ENCODE measurements around the gene NADSYN1. TPM values are rescaled to one million over a fixed set of nuclear protein-coding genes. Genes with fewer than 3 reads are reported as not detected.

Gene NADSYN1
- total RNA-seq, 1 donor from 2014 or later = 45.1 TPM

DNA sequence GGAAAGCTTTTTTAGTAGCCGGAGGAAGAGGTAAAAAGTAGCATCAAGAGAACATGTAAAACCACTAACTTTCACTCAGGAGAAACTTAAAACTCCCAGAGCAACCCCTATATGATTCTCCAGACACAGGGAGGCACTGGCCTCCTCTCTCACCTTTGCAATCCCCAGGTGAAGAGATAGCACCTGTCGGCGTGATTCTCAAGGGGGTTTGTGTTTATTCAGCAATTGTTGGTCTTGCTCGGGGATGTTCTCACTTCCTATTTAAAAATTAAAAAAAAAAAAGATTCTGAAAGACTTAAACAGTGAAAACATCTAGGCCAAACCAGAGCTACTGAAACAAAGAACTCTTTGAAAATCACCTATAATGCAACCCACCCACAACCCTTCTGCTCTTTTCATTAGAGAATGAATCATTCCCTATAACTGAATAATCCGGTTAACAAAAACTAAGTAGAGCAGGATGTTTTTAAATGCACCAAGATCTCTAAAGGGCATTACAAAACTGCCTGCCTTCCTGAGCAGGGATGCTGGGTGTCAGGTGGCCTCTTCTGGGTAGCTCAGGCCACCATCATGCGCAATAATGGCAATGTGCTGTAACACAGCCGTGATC, 29.7 kb upstream of the NADSYN1 start:
- Mint-ChIP-seq H3K9me3 (peaks cover 2% of the 10 kb centered on the region), H3K4me3 (no peak overlapping the region), H3K36me3 (ENCODE audit: low read depth) (no peaks in the 10 kb centered on the region), H3K27ac (ENCODE audit: unreplicated experiment) (no peak overlapping the region), H3K4me1 (no peaks in the 10 kb centered on the region), H3K27me3 (ENCODE audit: low read depth) (no peaks in the 10 kb centered on the region)
- TF ChIP-seq, protein P1, sequence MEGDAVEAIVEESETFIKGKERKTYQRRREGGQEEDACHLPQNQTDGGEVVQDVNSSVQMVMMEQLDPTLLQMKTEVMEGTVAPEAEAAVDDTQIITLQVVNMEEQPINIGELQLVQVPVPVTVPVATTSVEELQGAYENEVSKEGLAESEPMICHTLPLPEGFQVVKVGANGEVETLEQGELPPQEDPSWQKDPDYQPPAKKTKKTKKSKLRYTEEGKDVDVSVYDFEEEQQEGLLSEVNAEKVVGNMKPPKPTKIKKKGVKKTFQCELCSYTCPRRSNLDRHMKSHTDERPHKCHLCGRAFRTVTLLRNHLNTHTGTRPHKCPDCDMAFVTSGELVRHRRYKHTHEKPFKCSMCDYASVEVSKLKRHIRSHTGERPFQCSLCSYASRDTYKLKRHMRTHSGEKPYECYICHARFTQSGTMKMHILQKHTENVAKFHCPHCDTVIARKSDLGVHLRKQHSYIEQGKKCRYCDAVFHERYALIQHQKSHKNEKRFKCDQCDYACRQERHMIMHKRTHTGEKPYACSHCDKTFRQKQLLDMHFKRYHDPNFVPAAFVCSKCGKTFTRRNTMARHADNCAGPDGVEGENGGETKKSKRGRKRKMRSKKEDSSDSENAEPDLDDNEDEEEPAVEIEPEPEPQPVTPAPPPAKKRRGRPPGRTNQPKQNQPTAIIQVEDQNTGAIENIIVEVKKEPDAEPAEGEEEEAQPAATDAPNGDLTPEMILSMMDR (conservative IDR thresholded peaks at IDR 0.05) = no peak
- no peak for DNase-seq (ENCODE audit: low read depth, low spot score)

DNA sequence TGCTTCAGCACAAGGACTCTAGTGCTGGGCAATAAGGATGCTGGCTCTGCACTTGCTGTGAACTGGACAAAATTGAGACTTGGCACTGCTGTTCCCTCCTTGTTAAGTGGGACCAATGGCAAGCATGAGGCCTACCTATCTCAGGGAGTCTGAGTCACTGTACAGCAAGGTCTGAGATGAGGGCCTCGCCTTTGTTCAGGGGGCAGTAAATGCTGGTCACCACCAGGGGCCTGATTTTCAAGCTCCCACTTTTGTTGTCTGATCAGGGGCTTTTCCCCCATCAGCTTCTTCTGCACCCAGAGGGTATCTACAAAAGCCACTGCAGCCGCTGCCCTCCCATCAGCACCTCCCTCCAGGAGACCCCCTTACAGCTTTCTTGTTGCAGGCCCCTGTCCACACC, 27.6 kb upstream of the NADSYN1 start:
- Mint-ChIP-seq H3K36me3 (ENCODE audit: low read depth) (no peaks in the 10 kb centered on the region), H3K9me3 (peaks cover 2% of the 10 kb centered on the region), H3K4me3 (no peak overlapping the region), H3K27ac (ENCODE audit: unreplicated experiment) (no peak overlapping the region), H3K4me1 (no peaks in the 10 kb centered on the region), H3K27me3 (ENCODE audit: low read depth) (no peaks in the 10 kb centered on the region)
- TF ChIP-seq, protein P1 (conservative IDR thresholded peaks at IDR 0.05) = peak; percentile 18
- DNase-seq (ENCODE audit: low read depth, low spot score) = no peak

DNA sequence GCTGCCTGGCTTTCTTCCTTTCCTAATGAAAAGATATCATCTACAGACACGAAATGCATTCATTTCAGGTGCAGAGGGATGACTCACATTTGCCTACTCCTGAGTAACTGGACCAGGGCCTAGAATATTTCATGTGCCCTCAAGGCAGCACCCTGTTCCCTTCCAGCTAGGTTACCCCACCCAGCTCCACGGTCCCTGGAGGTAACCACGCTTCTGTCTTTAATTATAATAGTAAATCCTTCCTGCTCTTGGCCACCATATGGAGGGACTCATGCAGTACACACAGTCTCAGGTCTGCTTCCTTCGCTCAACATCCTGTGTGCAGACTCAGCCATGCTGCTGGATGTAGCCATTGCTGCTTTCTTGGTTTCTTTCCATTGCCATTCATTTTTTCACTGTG, 27.1 kb upstream of the NADSYN1 start:
- DNase-seq (ENCODE audit: low read depth, low spot score) = no peak
- H3K4me3 Mint-ChIP-seq = no peak overlapping the region
- H3K4me1 Mint-ChIP-seq = no peaks in the 10 kb centered on the region
- peaks cover 2% of the 10 kb centered on the region for H3K9me3 Mint-ChIP-seq
- TF ChIP-seq, protein P1 (conservative IDR thresholded peaks at IDR 0.05) = no peak
- H3K27me3 Mint-ChIP-seq (ENCODE audit: low read depth) = no peaks in the 10 kb centered on the region
- no peaks in the 10 kb centered on the region for H3K36me3 Mint-ChIP-seq (ENCODE audit: low read depth)
- no peak overlapping the region for H3K27ac Mint-ChIP-seq (ENCODE audit: unreplicated experiment)

DNA sequence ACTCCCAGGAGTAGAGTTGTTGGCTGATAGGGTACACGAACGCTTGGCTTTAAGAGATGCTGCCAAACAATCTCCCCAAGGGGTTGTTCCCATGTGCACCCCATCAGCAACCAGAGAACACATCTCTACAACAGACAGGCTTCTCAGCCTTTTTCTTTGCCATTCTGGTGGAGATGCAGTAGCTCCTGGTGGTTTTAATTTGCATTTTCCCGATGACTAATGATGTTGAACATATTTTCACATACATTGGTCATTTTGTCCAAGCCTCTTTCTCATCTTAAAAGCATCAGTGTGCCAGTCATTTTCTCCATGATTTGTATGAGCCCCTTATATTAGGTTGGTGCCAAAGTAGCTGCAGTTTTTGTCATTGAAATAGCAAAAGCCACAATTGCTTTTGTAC, 26.6 kb upstream of the NADSYN1 start:
- TF ChIP-seq, protein P1 (conservative IDR thresholded peaks at IDR 0.05) = no peak
- Mint-ChIP-seq H3K9me3 (peaks cover 2% of the 10 kb centered on the region), H3K4me1 (no peaks in the 10 kb centered on the region), H3K27ac (ENCODE audit: unreplicated experiment) (no peak overlapping the region), H3K4me3 (no peak overlapping the region), H3K27me3 (ENCODE audit: low read depth) (no peaks in the 10 kb centered on the region), H3K36me3 (ENCODE audit: low read depth) (no peaks in the 10 kb centered on the region)
- no peak for DNase-seq (ENCODE audit: low read depth, low spot score)

DNA sequence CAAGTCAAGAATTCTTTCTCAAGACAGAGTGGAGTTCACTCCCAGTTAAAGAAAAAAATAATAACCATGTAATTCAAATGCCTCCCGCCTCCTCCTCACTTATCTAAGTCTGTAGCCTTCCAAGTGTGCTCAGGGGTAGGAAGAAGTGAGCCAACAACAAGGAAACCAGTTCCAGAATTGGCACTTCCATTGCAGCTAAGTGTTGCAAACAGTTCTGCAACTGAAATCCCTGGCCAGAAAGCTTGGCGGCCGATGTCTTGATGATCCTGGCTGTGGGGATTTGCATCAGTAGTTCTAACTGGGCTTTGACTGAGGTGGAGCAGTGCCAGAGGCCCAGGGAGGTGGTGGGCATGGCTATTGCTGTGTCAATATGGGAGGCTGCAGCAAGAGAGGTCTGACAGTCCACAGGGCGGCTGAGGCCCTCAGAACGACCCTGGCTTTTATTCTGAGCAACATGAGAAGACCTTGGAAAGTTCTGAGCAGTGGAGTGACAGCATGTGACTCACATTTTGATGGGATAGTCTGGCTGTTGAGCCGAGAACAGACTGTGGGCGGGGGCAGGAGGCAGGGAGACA, 24.1 kb upstream of the NADSYN1 start:
- Mint-ChIP-seq H3K27ac (ENCODE audit: unreplicated experiment) (no peak overlapping the region), H3K4me1 (no peaks in the 10 kb centered on the region), H3K36me3 (ENCODE audit: low read depth) (no peaks in the 10 kb centered on the region), H3K27me3 (ENCODE audit: low read depth) (no peaks in the 10 kb centered on the region), H3K9me3 (peaks cover 2% of the 10 kb centered on the region), H3K4me3 (no peak overlapping the region)
- DNase-seq (ENCODE audit: low read depth, low spot score) = no peak
- TF ChIP-seq, protein P1 (conservative IDR thresholded peaks at IDR 0.05) = no peak
